Left renal cortex interstitium (tissue), 4 donors: ENCODE measurements around the gene COX5A. TPM values are rescaled to one million over a fixed set of nuclear protein-coding genes. Genes with fewer than 3 reads are reported as not detected.
A peak's percentile ranks its signal among the peaks of the same experiment; 100 is the strongest.
"Not testable (repeated sequence)": the region's sequence is repeated elsewhere in the genome, so short reads cannot be mapped to it uniquely, and the experiment has no call there.

Source experiments
- DNase-seq, 4 donors: peaks; one replicate each; pipeline ENCODE4 v3.0.0-alpha.2; 2013; ENCODE audit warnings: low read depth in 4 of 4, low spot score in 2 of 4, missing footprints in 1 of 4
- polyA plus RNA-seq, 4 donors: library from polyadenylated mRNA; unstranded; fragments of 120-200 nt; gene quantifications; one replicate each; pipeline ENCODE4 v1.2.1, GENCODE V29; 2013; ENCODE audit not compliant: insufficient read length in 4 of 4

COX5A gene
- polyA plus RNA-seq, 4 donors: 191 to 233 (median 208) TPM

DNA sequence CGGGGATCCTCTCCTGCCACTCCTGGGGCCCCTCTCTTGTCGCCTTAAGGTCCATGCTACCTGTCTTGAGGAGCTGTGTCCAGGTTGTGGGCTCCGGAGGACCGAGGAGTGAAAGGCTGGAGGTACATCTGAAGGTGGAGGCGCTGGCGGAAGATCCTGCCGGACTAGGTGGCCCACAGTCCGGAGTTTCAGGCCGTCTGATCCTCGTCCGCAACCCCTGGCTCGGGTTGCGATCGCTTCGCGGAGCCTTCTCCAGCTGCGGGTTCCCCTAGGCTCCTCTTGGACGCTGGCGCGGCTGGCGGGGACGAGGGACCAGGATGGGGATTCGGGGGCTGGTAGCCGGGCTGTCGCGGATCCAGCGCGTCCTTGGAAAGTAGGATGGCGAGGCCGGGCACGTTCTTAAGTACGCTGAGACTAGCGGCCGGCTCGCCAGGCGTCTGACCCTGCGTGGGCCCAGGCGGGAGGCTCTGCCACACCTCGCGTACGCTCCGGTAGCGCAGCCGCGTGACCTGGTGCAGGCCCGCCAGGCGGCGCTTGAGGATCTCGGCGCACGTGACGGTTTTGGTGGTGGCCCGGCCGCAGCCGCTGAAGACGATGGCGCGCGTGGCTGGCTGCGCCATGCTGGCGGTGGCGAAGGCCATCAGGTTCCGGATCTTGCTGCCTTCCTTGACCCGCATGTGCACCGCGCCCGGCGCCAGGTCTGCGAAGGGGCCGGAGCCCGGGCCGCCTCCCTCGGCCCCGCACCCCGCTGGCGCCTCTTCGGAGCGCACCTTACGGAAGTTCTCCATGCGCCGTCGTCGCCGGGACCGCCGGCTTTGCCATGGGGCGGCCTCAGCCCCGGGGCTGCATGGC lies 18.1 kb upstream of the COX5A start:
- DNase-seq: no peak

DNA sequence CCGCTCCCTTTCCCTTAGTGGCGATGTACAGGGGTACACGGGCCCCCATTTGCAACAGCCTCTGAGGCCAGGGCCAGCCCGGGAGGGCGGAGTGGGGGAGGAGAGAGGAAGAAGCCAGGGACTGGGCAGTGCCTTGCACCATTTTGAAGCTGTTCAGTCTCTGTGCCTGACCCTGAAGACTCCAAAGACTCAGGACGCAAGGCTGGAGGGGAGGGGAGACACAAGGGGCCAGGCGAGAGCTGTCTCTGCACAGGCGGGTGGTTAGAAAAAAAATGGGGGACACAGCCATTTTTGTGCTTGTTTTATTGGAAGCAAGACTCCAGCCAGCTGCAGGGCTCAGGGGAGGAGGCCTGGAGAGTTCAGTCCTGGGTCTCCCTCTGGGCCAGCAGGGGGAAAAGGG lies 17.1 kb upstream of the COX5A start:
- DNase-seq: no peak

DNA sequence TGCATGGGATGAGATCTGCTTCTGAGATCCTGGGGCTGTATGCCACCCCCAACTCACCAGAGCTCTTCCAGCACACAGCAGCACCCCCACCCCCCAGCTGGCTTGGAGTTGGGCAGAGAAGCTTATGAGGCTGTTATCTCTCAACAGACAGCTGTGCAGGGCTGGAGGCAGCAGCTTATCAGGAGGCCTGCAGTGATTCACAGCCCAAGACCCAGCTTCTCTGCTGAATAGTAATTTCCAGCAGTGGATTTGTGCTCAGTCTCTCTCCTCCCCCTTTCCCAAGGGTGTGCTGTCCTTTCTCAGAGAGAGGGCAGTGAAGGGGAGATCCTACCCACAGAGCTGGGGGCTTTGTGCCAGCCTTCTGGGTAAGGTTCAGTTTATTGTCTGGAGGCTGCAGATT lies 16.6 kb upstream of the COX5A start:
- no peak for DNase-seq

DNA sequence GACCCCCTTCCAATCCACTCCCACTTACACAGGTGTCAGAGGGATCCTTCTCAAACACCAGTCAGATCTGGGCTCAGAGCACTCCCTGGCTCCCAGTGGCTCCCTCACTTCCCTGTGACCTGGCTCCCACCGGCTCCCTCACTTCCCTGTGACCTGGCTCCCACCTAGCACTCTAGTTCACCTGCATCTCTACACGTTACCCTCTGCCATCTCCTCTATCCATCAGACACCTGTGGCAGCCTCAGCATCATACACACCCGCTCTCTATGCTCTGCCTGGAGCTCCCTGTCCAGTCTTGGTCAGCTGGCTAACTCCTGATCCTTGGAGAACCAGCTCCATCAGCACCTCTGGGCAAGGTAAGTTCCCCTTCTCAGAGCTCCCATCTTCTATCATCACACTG lies 13.1 kb upstream of the COX5A start:
- no peak for DNase-seq

DNA sequence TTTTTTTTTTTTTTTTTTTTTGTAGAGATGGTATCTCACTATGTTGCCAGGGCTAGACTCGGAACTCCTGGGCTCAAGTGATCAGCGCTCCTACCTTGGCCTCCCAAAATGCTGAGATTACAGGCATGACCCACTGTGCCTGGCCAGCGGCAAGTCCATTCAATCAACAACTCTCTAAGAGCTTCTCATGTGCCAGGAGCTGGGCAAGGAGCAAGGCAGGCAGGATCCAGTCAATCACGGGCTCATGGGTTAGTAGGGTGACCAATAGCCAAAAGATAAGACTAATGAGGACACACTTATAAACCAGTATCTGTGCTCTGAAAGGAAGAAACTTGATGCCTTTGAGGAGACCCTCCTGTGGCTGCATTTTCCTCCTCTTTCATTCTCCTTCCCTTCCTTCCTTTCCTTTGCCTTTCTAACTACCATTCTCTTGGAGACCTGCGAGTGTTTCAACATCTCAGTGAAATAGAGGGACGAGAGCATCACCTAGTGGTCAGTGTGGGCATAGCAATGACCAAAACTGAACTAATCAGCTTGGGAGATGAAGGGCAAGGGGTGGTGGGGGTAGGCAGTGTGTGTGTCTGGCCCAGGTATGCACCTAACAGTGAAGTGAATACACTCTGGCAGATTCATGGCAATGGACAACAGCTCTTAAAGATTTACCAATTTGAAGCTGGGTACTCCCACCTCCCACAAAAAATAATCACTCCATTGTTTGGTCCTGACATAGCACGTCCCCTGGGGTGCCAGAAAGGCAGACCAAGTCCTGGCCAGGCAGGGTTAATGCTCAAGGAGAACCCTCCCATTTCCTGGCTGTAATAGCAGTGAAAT lies 12.4 kb upstream of the COX5A start:
- DNase-seq: no peak

DNA sequence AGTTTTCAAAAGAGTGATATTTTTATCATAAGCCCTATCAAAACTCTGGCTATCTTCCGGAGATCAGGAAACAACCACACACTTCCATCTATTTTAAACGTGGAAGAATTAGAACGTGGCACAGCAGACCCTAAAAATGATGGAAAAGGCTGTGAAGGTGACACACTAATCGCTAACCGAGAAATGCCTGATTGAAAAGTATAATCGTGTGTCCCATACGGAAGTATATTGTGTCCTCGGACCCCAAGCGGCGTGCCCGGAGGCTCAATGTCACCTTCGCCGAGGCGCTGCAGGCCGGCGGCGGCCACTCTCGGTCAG lies 642 bp downstream of the COX5A start:
- no peak for DNase-seq

DNA sequence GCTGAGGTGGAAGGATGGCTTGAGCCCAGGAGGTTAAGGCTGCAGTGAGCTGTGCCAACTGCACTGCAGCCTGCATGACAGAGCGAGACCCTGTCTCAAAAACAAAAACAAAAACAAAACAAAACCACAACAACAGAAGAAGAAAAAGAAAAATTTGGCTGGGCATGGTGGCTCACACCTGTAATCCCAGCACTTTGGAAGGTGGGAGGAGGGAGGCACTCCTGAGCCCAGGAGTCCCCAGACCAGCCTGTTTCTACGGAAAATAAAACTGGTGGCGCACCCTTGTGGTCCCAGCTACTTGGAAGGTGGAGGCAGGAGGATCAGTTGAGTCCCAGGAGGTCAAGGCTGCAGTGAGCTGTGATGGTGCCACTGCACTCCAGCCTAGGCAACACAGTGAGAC lies 2.7 kb downstream of the COX5A start:
- DNase-seq: not testable (repeated sequence)

DNA sequence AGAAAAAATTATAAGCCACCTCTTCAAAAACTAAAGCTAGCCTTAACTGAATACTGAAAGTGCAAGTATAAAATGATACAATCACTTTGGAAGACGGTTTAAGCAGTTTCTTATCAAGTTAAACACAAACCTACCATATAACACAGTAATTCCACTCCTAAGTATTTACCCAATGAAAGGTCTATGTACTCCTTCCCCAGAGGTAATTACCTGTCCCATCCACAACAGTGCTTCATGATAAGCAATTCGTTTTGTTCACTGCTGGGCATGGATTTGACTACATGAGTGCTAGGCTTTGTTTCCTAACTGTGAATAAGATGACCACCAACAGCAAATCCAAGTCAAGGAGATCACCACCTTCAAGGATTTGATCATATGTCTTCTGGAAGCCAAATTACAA lies 4.3 kb downstream of the COX5A start:
- DNase-seq: no peak

DNA sequence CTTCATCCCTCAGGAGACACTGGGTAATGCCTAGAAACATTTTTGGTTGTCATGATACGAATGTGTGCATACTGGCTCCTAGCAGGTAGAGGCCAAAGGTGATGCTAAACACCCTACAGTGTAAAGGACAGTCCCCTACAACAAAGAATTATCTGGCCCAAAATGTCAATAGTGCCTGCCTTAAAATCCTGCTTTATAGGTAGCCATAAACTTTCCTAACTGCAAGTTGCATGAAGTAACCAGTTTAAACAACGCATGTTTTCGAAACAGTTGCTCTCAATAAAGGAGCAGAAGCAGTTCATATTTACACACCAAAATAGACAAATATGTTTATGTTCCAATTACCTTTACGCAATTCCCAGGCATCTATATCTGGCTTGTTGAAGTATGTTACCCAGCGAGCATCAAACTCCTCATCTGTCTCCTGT lies 9.1 kb downstream of the COX5A start:
- DNase-seq: no peak

DNA sequence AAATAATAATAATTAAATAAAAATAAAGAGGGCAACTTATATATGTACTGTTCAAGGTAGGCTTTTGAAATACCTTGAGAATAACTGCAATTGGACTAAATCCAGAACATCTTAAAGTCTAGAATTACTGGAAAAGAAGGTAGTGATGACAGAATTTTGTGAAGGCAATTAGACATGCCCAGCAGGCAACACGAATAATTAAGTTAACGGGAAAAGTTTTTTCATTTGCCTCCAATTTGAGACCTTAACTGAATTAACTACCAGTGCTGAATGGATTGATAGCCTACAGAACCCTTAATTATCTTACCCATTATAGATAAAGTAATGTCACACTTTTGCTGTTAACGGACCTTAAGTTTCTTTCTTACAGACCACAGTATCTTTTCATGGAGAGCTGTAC lies 13.3 kb downstream of the COX5A start:
- no peak for DNase-seq

DNA sequence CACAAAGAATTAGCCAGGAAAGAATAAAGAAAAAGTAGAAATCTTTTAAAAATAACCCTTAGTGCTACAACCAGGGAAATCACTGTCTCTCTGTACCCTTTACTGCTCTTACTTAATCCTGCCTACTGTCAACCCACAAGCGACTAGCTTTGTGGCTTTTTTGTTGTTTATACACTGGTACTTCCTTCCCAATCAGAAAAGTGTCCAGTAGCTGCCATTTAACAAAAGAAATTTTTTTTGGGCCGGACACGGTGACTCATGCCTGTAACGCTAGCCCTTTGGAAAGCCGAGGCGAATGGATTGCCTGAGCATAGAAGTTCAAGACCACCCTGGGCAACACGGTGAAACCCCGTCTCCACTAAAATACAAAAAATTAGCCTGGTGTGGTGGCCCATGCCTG lies 17.4 kb downstream of the COX5A start:
- DNase-seq: no peak

DNA sequence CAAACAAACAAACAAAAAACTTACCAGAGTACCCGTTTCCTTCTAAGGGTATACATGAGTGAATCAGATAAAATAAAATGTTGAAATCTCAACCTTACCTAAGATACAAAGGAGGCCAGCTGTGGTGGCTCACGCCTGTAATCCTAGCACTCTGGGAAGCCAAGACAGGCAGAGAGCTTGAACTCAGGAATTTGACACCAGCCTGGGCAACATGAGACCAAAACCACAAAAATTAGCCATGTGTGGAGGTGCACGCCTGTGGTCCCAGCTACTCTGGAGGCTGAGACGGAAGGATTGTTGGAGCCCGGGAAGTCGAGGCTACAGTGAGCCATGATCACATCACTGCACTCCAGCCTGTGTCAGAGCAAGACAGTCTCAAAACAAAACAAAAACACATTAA lies 20.2 kb downstream of the COX5A start:
- no peak for DNase-seq

DNA sequence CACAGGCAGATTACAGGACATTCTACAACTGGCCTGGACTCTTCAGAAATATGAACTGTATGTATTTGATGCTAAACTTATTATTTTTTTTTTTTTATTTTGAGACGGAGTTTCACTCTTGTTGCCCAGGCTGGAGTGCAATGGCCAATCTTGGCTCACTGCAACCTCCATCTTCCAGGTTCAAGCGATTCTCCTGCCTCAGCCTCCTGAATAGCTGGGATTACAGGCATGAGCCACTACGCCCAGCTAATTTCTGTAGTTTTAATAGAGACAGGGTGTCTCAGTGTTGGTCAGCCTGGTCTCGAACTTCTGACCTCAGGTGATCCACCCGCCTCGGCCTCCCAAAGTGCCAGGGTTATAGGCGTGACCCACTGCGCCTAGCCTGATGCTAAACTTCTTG lies 24.1 kb downstream of the COX5A start:
- not testable (repeated sequence) for DNase-seq

DNA sequence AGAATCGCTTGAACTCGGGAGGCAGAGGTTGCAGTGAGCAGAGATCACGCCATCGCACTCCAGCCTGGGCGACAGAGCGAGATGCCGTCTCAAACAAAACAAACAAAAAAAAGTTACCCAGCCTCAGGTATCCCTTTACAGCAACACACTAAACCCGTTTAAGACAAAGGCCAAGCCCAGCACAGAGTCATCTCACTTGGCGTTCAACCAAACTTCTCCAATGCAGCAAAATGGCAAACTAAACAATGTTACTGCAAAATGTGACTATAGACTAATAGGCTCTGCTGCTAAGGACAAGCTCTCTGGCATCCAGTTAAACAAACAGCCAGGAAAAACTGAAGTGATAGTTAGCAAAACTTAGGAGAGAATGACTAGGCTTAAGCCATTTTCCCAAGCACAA lies 24.8 kb downstream of the COX5A start:
- no peak for DNase-seq

DNA sequence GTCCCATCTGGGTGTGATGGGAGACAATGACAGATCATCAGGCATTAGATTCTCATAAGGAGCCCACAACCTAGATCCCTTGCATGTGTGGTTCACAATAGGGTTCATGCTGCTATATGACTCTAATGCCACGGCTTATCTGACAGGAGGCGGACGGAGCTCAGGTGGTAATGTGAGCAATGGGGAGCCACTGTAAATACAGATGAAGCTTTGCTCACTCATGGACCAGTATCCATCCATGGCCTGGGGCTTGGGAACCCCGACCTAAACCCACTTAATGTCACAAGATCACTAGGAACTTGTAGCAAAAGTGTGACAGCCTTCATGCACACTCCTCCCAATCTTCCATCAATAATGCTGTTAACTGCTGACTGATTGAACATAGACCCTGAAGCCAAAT lies 29.2 kb downstream of the COX5A start:
- DNase-seq: no peak

DNA sequence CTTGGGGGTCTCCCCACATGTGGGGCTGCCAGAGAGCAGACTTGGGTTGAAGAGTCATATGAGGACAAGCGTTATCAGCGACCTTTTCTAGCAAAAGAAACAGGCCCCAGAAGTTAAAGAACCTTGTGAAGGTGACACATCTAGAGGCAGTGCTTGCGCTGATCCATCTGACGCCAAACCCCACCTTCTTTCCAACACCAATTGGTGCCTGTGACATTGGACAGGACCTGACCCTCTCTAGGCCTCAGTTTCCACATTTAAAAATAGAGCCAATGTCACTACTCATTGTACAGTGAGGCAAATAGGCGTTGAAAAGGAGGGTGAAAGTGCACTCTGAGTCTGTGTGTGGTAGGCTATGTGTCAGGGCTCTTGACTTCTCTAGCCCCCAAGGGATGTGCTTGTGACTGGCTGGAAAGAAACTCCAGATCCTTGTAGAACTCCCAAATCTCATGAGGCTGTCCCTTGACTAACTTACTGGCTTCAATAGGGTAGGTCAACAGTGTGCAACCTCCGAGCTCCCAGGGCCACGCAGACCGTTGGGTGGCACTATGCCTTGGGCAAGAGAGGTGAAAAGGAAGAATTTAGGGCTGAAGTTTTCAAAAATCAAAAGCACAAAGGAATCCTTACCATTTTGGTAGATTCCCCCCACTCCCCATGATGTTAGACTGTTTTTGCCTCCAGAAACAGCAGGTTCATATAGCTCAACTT lies 30.6 kb downstream of the COX5A start:
- no peak for DNase-seq

DNA sequence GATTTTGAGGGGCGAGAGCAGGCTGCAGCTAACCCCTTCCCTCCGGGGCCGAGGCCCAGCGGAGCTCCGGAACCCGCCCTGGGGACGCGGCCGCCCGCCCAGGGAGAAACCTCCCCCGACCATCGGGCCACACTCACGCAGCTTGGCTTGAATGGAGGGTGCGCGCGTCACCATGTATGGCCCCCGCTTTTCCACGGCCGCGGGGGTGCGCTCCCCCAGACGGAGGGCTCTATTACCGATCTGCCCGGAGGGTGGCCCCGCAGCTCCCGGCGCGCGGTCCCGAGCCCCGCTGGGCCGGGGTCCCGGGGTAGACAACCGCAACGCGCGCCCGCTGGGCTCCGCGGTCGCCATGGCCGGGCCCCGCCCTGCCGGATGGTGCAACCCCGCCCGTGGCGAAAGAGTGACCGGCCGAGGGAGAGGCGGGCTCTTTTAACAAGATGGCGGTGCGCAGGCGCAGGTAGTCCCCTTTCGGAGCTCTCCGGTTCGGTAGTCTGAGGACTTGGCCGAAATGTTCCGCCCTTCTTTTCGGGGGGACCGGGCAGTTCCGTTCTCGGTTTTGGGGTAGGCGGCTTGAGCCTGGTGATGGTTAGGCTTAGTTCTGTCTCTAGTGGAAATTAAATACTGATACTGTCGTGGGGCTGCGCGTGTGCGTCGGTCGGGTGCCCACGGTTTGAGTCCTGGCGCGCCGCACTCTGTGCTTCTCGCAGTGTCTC lies 31.3 kb downstream of the COX5A start, which contains the start of gene FAM219B:
FAM219B (minus strand) TSS at position 402 of the 713 bp plus-strand sequence; CDS start at position 351, 51 bp downstream.
- DNase-seq: peak; percentile 62 to 86 (median 72)

DNA sequence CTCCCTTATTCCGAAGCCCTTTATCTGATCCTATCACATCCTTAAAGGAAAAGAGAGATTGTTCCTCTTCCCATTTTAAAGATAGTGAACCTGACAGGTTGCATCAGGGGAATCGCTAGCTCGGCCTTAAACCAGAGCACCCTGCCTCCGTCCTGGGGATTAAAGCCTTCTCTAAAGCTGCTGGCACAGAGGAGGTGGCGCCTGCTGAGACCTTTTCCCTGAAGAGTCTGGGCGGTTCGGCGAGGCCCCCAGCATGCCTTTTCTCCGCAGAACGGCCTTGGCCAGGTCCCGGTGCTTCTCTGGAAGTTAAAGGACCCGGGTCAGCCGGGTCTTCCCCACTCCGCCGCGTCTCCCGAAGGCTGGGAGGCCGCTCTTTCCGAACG lies 31.8 kb downstream of the COX5A start:
- peak in 2 of 4 donors; percentile 9 to 26 for DNase-seq

DNA sequence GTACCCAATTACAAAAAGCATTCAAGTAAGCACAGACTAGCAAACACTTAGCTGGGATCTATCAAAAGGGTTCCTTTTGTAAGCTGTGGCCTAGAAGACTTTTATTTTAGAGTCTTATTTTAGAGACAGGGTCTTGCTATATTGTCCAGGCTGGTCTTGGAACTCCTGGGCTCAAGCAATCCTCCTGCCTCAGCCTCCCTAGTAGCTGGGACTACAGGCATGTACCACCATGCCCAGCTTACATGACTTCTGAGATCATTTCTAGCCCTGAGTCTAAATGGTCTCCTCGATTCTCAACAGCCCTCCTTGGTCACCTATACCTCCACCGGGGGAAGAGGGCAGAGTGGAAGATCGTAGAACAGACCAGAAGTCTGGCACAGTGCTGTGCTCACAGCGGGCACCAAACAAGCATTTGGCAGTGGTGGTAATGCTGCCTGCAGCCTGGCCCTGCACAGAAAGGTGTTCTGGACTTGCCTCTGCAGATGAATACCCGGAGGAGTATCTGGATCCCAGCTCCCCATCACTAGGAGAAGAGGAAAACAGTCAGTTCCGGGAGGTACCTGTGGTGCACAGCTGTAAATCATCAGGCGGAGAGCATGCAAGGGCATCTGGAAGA lies 33.6 kb downstream of the COX5A start:
- no peak for DNase-seq

DNA sequence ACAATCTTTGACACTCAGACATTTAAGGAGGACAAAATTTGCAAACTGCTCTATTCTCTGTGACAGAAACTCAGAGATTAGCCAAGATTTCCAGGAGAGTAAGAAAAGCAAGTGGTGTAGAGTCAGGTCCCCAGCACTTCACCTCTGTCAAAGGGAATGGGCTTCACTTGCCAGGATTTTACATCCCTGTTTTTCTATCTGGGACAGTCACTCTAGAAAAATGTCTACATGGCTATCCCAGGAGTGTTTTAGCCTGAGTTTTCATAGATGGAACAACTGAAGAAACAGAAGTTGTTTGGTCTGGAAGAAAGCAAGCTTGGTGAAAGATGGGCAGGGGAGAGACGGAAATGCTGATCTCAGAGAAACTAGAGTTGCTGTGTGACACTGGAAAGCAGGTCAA lies 34.2 kb downstream of the COX5A start:
- no peak for DNase-seq
